A549 (cell line): Measurements from ENCODE around the gene PTPN6. TPM values are rescaled to one million over a fixed set of nuclear protein-coding genes. Genes with fewer than 3 reads are reported as not detected.

Experiments
- ATAC-seq, 2 experiments: fragments of 200-7000 bp in 1 of 2; fragments of >200 bp in 1 of 2; cut with Nextera tagmentation in 1 of 2; cut with Tn5 transposase in 1 of 2; 3 replicates each; pipeline versions ENCODE4 v1.8.0 to v1.9.1; 2018 to 2020; ENCODE audit warnings: mild to moderate bottlenecking in 1 of 2, moderate library complexity in 1 of 2
- CTCF ChIA-PET: fragments of 300-600 bp; sonication (Branson Sonifier 250); formaldehyde crosslinking; extraction: SDS; loops from one replicate; lab custom pipeline; 2021; ENCODE audit warnings: antibody characterized with exemption, inconsistent platforms; lab: Yijun Ruan, JAX
- POLR2A ChIA-PET: fragments of 350-600 bp; formaldehyde crosslinking; extraction: SDS; loops from one replicate; lab custom pipeline; 2021; ENCODE audit warnings: antibody characterized with exemption, inconsistent platforms; lab: Yijun Ruan, JAX
- DNase-seq, 2 experiments: peaks; one replicate each; pipeline versions ENCODE4 v3.0.0 to v3.0.0-alpha.2; 2011 to 2016; ENCODE audit warnings: low read depth in 1 of 2, low spot score in 1 of 2
- FAIRE-seq: peaks from 2 replicates; lab custom pipeline; 2011; peaks lifted over from hg19 to GRCh38; lab: Jason Lieb, UNC
- H3K27ac ChIP-seq, 2 experiments: fragments of >200 bp; sonication (Bioruptor Twin); formaldehyde crosslinking; 3 replicates each; pipeline ENCODE4 v1.5.1; 2016 to 2017
- H3K4me1 ChIP-seq: fragments of >200 bp; sonication (Bioruptor Twin); formaldehyde crosslinking; 3 replicates; pipeline ENCODE4 v1.6.1; 2016
- H3K4me2 ChIP-seq: fragments of >200 bp; sonication (Bioruptor Twin); formaldehyde crosslinking; 3 replicates; pipeline ENCODE4 v1.6.1; 2016
- H3K4me3 ChIP-seq: fragments of >200 bp; sonication (Bioruptor Twin); formaldehyde crosslinking; 3 replicates; pipeline ENCODE4 v1.5.1; 2016
- H3K9me3 ChIP-seq: fragments of >200 bp; sonication (Bioruptor Twin); formaldehyde crosslinking; 3 replicates; pipeline ENCODE4 v1.6.1; 2016
- ATOH8 ChIP-seq: fragments of 250-450 bp; sonication (Bioruptor Pico); IDR thresholded peaks from 2 replicates; pipeline ENCODE4 v1.5.0; 2020; ENCODE audit warnings: low read depth, mild to moderate bottlenecking, moderate library complexity
- EHF ChIP-seq: fragments of 250-450 bp; sonication (Bioruptor Pico); IDR thresholded peaks from 2 replicates; pipeline ENCODE4 v1.5.0; 2020; ENCODE audit warnings: mild to moderate bottlenecking
- EP300 ChIP-seq, 2 experiments: fragments of >200 bp; sonication (Bioruptor Twin); formaldehyde crosslinking; IDR thresholded peaks; 2 replicates in 1 of 2; 3 replicates in 1 of 2; pipeline ENCODE4 v1.6.1; 2016 to 2017
- GATA3 ChIP-seq: IDR thresholded peaks from 2 replicates; pipeline ENCODE4 v1.6.1; 2012; ENCODE audit warnings: borderline replicate concordance
- HDAC2 ChIP-seq: fragments of 200-600 bp; sonication (generic); IDR thresholded peaks from 2 replicates; pipeline ENCODE4 v1.6.1; 2016
- HOXB13 ChIP-seq: fragments of 250-450 bp; sonication (Bioruptor Pico); IDR thresholded peaks from 2 replicates; pipeline ENCODE4 v1.5.0; 2020; ENCODE audit warnings: low read depth, mild to moderate bottlenecking, moderate library complexity
- JUN ChIP-seq, 2 experiments: fragments of >200 bp; sonication (Bioruptor Twin); formaldehyde crosslinking; IDR thresholded peaks; 2 replicates in 1 of 2; 3 replicates in 1 of 2; pipeline ENCODE4 v1.6.1; 2016 to 2017
- MYC ChIP-seq: IDR thresholded peaks from 2 replicates; pipeline ENCODE4 v1.6.1; 2012; ENCODE audit warnings: mild to moderate bottlenecking, inconsistent platforms, low read length, improper control_type of control experiment, borderline replicate concordance
- NPAS2 ChIP-seq: fragments of 250-450 bp; sonication (Bioruptor Pico); IDR thresholded peaks from 2 replicates; pipeline ENCODE4 v1.8.0; 2022; ENCODE audit warnings: mild to moderate bottlenecking, moderate library complexity, borderline replicate concordance
- POLR2A ChIP-seq: IDR thresholded peaks from 2 replicates; pipeline ENCODE4 v1.6.1; 2012; ENCODE audit warnings: mild to moderate bottlenecking, low read length
- REST ChIP-seq: fragments of 200-600 bp; sonication (generic); IDR thresholded peaks from 2 replicates; pipeline ENCODE4 v1.6.1; 2016; ENCODE audit warnings: antibody characterized with exemption, mild to moderate bottlenecking, moderate library complexity
- SMC3 ChIP-seq: fragments of >200 bp; sonication (Bioruptor Twin); formaldehyde crosslinking; IDR thresholded peaks from 3 replicates; pipeline ENCODE4 v1.6.1; 2018; ENCODE audit warnings: inconsistent platforms
- TFCP2L1 ChIP-seq: fragments of 250-450 bp; sonication (Bioruptor Pico); IDR thresholded peaks from 2 replicates; pipeline ENCODE4 v1.5.0; 2021; ENCODE audit warnings: mild to moderate bottlenecking
- TP53 ChIP-seq: fragments of 250-450 bp; sonication (Bioruptor Pico); IDR thresholded peaks from 2 replicates; pipeline ENCODE4 v1.5.0; 2021; ENCODE audit warnings: mild to moderate bottlenecking, moderate library complexity
- ZFP36 ChIP-seq: fragments of 450-650 bp; IDR thresholded peaks from 2 replicates; pipeline ENCODE4 v1.6.1; 2014; ENCODE audit warnings: borderline replicate concordance; ENCODE audit not compliant: partially characterized antibody
- WGBS: methylation state at CpG from one replicate; pipeline ENCODE4 v1.1.6; 2017; ENCODE audit errors: missing lambda C conversion rate; 5-methylcytosine and 5-hydroxymethylcytosine counted together
- polyA plus RNA-seq, 4 experiments: library from polyadenylated mRNA; depleted of rRNA in 3 of 4; stranded (reverse); fragments of >200 nt; fragmentation: RNase III in 1 of 4; extraction: RNeasy Plus Mini Kit Qiagen cat#74134 plus additional on column Dnase treatment in 1 of 4; gene quantifications; 2 replicates in 3 of 4; 3 replicates in 1 of 4; pipeline ENCODE4 v1.2.3, GENCODE V29; 2011 to 2017
- TF ChIP-seq, protein P1 (sequence below): IDR thresholded peaks from 2 replicates; pipeline ENCODE4 v1.6.1; 2012

Gene PTPN6
- polyA plus RNA-seq, 2 of the 4 experiments (the other 2 are of a cell fraction) = 15.1 to 18.9 TPM

DNA sequence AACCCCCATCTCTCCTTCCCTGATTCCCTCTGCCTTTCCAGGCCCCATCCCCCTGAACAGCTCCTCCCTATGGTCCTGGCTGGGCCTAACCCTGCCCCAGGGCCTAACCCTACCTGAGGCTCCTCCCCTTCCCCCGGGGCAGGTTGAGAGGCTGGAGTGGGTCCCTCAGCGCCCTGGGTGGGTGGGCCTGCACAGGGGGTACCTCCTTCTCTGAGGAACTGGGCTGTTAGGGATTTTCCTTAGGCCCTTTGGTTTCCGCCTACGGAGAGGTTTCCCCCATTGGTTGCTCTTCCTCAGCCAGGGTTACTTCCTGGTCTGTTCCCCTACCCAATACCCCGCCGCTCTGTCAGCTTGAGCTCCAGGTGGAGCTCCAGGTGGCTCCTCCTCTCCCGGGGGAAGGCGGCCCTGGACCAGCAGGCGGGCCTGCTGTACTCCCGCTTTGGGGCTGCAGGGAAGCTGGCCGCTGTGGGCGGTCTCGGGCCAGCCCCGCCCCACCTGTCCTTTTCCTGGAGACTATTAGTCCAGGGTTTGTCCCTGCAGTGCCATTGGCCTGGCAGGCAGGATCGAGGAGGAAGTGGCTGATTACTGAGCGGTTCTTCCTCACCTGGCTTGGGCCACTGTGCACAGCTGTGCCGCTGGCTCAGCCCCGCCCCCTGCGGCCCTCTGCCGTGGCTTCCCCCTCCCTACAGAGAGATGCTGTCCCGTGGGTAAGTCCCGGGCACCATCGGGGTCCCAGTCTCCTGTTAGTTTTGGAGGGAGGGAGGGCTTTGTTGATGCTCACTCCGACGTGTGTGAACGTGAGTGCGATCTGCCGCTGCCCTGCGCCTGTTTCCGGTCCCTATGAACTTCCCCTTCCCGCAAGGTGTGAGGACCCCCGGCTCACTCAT lies 4.9 kb upstream of the PTPN6 start (continued):
- TF ChIP-seq EP300 (IDR thresholded peaks at IDR 0.05) = no peak
- TF ChIP-seq ZFP36 = no peak
- TF ChIP-seq, protein P1, sequence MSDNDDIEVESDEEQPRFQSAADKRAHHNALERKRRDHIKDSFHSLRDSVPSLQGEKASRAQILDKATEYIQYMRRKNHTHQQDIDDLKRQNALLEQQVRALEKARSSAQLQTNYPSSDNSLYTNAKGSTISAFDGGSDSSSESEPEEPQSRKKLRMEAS = peak; percentile 72
- no peak for TF ChIP-seq ATOH8 (CRISPR knock-in tag)
- TF ChIP-seq POLR2A = peak; percentile 94

DNA sequence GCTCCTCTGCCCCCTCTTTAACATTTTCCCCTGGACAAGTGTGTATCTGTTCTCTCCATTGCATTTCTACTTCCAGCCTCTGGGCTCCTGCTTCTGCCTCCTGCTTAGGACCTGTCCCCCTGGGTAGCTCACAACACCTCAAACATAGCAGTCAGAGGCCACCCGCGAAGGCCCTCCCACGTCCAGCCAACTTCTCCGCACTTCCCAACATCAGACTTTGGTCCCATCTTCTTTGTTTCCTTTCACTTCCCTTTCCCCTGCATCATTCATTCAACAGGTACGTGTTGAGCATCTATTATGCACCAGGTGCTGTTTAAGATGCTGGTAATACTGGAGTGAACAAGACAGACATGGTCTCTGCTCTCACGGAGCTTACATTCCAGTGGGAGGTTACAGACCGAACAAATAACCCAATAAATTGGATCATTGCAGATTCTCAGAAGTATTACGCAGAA lies 4.2 kb upstream of the PTPN6 start:
- CTCF ChIA-PET = interaction anchor here (0.6 to 22.6 kb wide), 15 partner anchors 9 to 600 kb away, joined by 3 to 370 read pairs (median 5); partner anchors contain the start of genes ATN1, C1R, C1RL and EMG1
- Histone ChIP-seq H3K4me1 (peaks cover 33% of the 10 kb centered on the region), H3K4me2 (peak overlapping the region; percentile 88)
- ATAC-seq (no peak), FAIRE-seq (no peak)
- 45% methylated on average over 8 of the region's 8 CpGs for WGBS
- TF ChIP-seq REST (0 out of 2 replicates have a peak, but pooled peaks have one; percentile 16), TFCP2L1 (CRISPR knock-in tag) (no peak)
- TF ChIP-seq, all 56 proteins: peak for 1
- peak overlapping the region; percentile 59 for H3K4me3 ChIP-seq
- peak overlapping the region; percentile 80 to 90 for H3K27ac ChIP-seq
- no peak for DNase-seq
- POLR2A ChIA-PET = interaction anchor here (0.6 to 6.1 kb wide), 9 partner anchors 9 to 133 kb away, joined by 3 to 174 read pairs (median 5); partner anchors contain the start of genes CDCA3, LPCAT3, SPSB2 and TPI1
- H3K9me3 ChIP-seq = no peaks in the 10 kb centered on the region

GRCh38 chr12:6947615-6948014 lies 3.5 kb upstream of the PTPN6 start:
- ATAC-seq = no peak
- ChIA-PET CTCF (interaction anchor here (0.6 to 22.6 kb wide), 9 partner anchors 10 to 599 kb away, joined by 3 to 370 read pairs (median 44); partner anchors contain the start of genes ATN1, C1RL, EMG1 and PHB2), POLR2A (interaction anchor here (1.9 to 6.1 kb wide), 2 partner anchors 15 to 71 kb away, joined by 5 to 174 read pairs; partner anchors contain the start of gene LPCAT3)
- WGBS = 90% methylated on average over 8 of the region's 8 CpGs
- no peak for DNase-seq
- H3K9me3 ChIP-seq = no peaks in the 10 kb centered on the region
- no peak overlapping the region for H3K27ac ChIP-seq
- TF ChIP-seq EP300 (IDR thresholded peaks at IDR 0.05) = no peak
- no peak for TF ChIP-seq JUN (IDR thresholded peaks at IDR 0.05)
- TF ChIP-seq HOXB13 = no peak
- no peak for TF ChIP-seq HDAC2
- TF ChIP-seq TP53 (CRISPR knock-in tag) = no peak
- no peak for TF ChIP-seq SMC3
- TF ChIP-seq GATA3 = no peak
- no peak for TF ChIP-seq EHF (CRISPR knock-in tag)
- TF ChIP-seq NPAS2 = no peak
- TF ChIP-seq MYC = no peak
- peak overlapping the region; percentile 88 for H3K4me2 ChIP-seq
- no peak overlapping the region for H3K4me3 ChIP-seq
- peaks cover 30% of the 10 kb centered on the region for H3K4me1 ChIP-seq
- no peak for FAIRE-seq
